Measurements from ENCODE around the gene SCGB1D4.

DNA sequence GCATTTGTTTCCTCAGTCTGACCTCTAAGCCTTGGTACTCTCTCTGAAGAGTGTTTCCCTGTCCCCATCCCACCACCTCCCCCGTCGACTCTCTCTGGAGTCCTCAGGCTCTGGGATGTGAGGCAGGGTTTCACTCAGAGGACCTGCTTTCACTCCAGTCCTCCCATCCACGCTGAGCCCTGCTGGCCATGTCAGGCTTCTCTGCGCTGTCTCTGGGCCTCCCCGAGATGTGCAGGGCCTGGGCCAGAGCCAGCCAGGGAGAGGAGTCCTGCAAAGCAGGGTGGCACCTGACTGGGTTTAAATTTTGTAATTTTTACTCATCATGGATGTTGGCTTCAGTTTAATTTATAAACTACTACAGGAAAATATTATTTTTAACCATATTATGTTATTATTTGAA is 25.6 kb downstream of the SCGB1D4 start:
- TF ChIP-seq, protein P1, sequence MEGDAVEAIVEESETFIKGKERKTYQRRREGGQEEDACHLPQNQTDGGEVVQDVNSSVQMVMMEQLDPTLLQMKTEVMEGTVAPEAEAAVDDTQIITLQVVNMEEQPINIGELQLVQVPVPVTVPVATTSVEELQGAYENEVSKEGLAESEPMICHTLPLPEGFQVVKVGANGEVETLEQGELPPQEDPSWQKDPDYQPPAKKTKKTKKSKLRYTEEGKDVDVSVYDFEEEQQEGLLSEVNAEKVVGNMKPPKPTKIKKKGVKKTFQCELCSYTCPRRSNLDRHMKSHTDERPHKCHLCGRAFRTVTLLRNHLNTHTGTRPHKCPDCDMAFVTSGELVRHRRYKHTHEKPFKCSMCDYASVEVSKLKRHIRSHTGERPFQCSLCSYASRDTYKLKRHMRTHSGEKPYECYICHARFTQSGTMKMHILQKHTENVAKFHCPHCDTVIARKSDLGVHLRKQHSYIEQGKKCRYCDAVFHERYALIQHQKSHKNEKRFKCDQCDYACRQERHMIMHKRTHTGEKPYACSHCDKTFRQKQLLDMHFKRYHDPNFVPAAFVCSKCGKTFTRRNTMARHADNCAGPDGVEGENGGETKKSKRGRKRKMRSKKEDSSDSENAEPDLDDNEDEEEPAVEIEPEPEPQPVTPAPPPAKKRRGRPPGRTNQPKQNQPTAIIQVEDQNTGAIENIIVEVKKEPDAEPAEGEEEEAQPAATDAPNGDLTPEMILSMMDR (IDR thresholded peaks at IDR 0.05; ENCODE audit: extremely low read depth in 1 of 2, insufficient read depth in 1 of 2, low read depth in 1 of 2, low read length in 2 of 2), result no peak
- TF ChIP-seq GATA2 (IDR thresholded peaks at IDR 0.05; ENCODE audit: insufficient read depth, insufficient read length, low read depth, low read length) (no peak), JUN (IDR thresholded peaks at IDR 0.05; ENCODE audit: borderline replicate concordance, insufficient read depth, insufficient read length, low read depth) (no peak), MYC (IDR thresholded peaks at IDR 0.05; ENCODE audit: low read depth, low read length) (no peak)
- TF ChIP-seq, protein P2, sequence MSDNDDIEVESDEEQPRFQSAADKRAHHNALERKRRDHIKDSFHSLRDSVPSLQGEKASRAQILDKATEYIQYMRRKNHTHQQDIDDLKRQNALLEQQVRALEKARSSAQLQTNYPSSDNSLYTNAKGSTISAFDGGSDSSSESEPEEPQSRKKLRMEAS (IDR thresholded peaks at IDR 0.05; ENCODE audit: insufficient read depth, insufficient read length), result no peak

Data from endothelial cell of umbilical vein (primary cell).